GM12864 (cell line): ENCODE results near the gene PPM1M.

Experiments used
- DNase-seq: peaks from one replicate; pipeline ENCODE4 v3.0.0-alpha.2; 2011; ENCODE audit warnings: low read depth
- H3K4me3 ChIP-seq: 2 replicates; pipeline ENCODE4 v1.5.1; 2011; ENCODE audit warnings: mild to moderate bottlenecking, low read depth, low read length, control low read depth
- TF ChIP-seq, protein P1 (sequence below): IDR thresholded peaks from 2 replicates; pipeline ENCODE4 v1.5.1; 2011; ENCODE audit warnings: low read depth, mild to moderate bottlenecking, moderate library complexity, low read length, control low read depth, inconsistent platforms; ENCODE audit errors: missing control alignments

Gene PPM1M, protein sequence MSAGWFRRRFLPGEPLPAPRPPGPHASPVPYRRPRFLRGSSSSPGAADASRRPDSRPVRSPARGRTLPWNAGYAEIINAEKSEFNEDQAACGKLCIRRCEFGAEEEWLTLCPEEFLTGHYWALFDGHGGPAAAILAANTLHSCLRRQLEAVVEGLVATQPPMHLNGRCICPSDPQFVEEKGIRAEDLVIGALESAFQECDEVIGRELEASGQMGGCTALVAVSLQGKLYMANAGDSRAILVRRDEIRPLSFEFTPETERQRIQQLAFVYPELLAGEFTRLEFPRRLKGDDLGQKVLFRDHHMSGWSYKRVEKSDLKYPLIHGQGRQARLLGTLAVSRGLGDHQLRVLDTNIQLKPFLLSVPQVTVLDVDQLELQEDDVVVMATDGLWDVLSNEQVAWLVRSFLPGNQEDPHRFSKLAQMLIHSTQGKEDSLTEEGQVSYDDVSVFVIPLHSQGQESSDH

DNA sequence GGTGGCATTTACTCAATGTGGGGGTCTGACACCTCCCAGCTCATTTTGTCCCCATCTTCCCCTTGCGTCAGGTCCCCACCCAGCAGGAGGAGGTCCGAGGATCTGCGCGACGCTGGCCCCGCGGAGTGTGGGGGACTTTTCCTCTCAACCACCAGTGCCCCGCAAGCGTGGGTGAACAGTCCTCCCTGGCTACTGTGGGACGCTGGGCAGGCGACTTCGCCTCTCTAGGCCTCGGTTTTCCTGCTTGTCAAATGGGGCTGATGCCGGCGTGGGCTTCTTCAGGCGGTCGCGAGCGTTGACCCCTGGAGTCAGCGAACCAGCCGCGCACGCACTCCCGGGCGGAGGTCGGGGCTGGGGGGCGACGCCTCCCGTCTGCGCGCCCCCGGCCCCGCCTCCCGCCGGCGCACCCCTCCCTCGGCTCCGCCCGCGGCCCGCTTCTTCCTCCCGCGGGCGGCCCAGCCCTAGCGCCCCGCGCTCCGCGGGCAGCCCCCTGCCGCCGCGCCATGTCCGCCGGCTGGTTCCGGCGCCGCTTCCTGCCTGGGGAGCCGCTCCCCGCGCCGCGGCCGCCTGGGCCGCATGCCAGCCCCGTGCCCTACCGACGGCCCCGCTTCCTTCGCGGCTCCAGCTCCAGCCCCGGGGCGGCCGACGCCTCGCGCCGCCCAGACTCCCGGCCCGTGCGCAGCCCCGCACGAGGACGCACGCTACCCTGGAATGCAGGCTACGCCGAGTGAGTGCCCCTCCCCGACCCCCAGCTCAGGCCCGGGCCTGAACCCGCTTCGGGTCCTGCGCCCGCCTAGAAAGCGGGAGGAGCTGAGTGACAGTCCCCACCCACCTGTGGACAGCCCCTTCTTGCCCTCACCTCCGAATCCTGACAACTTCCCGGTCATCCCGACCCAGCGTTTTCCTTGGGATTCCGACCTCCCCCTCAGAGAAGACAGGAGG is at the start of gene PPM1M:
Gene PPM1M, plus strand, starts transcription at position 438 of the 942 bp plus-strand sequence. Its CDS starts 66 bp downstream, at position 504.
- TF ChIP-seq, protein P1, sequence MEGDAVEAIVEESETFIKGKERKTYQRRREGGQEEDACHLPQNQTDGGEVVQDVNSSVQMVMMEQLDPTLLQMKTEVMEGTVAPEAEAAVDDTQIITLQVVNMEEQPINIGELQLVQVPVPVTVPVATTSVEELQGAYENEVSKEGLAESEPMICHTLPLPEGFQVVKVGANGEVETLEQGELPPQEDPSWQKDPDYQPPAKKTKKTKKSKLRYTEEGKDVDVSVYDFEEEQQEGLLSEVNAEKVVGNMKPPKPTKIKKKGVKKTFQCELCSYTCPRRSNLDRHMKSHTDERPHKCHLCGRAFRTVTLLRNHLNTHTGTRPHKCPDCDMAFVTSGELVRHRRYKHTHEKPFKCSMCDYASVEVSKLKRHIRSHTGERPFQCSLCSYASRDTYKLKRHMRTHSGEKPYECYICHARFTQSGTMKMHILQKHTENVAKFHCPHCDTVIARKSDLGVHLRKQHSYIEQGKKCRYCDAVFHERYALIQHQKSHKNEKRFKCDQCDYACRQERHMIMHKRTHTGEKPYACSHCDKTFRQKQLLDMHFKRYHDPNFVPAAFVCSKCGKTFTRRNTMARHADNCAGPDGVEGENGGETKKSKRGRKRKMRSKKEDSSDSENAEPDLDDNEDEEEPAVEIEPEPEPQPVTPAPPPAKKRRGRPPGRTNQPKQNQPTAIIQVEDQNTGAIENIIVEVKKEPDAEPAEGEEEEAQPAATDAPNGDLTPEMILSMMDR: no peak
- no peak for DNase-seq

DNA sequence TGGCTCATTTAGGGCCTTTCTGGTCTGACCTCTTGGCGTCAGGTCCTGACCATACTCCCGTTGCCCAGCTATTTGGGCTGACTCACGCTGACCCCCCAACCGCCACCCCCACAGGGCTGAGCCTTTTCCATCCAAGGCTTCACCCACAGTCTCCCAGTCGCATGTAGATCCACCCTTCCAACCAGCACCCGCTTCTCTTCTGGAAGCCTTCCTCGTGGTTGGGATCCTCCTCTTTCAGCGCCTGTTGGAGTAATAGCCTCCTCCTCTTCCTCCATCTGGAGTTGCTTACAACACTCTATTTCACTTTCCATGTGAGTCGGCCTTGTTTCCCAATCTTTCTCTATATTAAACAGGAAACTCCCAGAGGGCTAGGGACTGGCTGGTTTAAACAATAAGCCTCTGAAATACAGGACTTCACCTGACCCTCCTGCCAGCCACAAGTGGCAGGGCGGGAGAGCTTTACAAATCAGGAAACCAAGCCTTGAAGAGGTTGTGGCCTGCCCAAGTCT is 49.7 kb upstream of the PPM1M start:
- DNase-seq: no peak
- H3K4me3 ChIP-seq: no peak overlapping the region
- TF ChIP-seq, protein P1: no peak

More for the DNA sequence above, at the start of gene PPM1M:
- H3K4me3 ChIP-seq: peak within 1 kb of the TSS; percentile 65

DNA sequence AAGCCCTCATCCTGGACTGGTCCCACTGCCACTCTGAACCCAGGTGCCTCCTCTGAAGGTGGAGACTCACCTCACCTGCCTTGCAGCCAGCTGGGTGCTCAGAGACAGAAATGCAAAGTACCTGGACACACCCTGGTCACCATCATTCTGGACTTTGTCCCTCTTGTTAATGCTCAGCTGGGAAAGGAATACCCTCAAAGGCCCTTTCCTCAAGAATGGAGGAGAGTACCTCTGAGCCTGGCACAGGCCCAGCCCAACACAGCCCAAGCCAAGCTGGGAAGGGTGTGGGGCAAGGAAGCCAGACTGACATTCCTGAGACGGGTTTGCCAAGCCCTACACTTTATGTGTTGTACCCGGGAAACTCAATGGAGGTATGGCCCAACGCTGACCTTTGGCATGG is 48.6 kb upstream of the PPM1M start:
- H3K4me3 ChIP-seq: no peak overlapping the region
- TF ChIP-seq, protein P1: no peak
- DNase-seq: no peak

DNA sequence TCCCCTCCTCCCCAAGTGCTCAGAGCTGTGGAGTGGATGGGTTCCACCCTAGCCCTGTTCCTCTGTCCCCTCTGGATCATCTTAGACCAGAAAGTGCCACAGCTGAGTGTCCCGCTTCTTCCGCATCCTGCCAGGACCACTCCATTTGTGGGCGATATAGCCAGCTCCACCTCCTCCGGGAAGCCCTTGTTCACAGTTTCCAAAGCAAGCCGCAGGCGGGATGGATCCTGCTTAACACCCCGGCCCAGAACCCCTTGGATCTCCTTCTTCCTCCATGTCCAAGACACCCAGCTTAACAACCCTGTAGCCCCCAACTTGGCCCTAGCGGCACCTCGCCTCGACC is 48.1 kb upstream of the PPM1M start:
- H3K4me3 ChIP-seq: peak overlapping the region; percentile 80
- TF ChIP-seq, protein P1: no peak
- no peak for DNase-seq

DNA sequence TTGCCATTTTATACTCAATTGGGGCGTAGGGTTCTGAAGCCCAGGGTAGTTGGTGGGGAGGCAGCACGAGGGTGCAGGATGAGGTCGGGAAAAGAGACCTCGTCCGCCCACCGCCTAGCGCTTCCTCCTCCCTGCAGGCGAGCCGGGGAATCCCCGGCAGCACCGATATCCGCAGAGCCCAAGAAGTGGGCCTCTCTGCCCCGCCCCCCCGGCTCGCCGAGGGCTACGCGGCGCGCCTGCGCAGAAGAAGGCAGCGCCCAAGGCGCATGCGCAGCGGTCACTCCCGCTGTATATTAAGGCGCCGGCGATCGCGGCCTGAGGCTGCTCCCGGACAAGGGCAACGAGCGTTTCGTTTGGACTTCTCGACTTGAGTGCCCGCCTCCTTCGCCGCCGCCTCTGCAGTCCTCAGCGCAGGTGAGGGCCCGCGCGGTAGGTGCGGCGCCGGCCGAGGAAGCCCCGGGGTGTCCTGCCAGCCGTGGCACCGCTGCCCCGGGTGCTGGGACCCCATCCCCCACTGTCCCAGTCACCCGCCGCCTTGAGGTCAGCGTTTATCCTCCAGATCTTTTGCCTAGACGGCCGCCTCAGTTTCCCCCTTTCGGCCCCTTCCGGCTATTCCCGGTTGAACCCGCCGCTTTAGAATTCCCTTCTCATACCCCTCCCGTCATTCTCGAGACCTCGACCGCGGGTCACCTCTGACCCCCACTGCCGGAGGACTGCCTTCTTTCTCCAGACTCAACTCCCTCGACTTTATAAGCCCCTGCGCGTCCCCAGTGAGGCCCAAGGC is 47.5 kb upstream of the PPM1M start, which contains the start of gene ALAS1:
Gene ALAS1, plus strand, starts transcription at position 319 of the 784 bp plus-strand sequence. CDS start 1,082 bp downstream, outside the sequence.
- TF ChIP-seq, protein P1: no peak
- DNase-seq: peak; percentile 69
- H3K4me3 ChIP-seq: peak within 1 kb of the TSS; percentile 80
